Central memory CD8-positive, alpha-beta T cell (primary cell): ENCODE results near the gene RPE65.
"Not testable (repeated sequence)": the region's sequence is repeated elsewhere in the genome, so short reads cannot be mapped to it uniquely, and the experiment has no call there.

Experiments used
- ATAC-seq: fragments of 150-1000 bp; cut with Tn5 transposase; replicated peaks from 2 replicates; pipeline ENCODE4 v1.10.0; 2022; ENCODE audit warnings: mild to moderate bottlenecking, moderate FRiP score, moderate number of reproducible peaks; ENCODE audit not compliant: poor library complexity, severe bottlenecking; ENCODE audit errors: extremely low read depth
- DNase-seq, 2 donors: peaks; one replicate each; pipeline ENCODE4 v3.0.0; 2021; ENCODE audit warnings: low spot score in 2 of 2
- H3K27ac Mint-ChIP-seq: one replicate; pipeline ENCODE4 v1.8.0; 2022; ENCODE audit warnings: low read depth, mild to moderate bottlenecking, moderate library complexity, mixed read lengths
- H3K27me3 Mint-ChIP-seq: one replicate; pipeline ENCODE4 v1.8.0; 2022; ENCODE audit warnings: mixed read lengths
- H3K36me3 Mint-ChIP-seq: one replicate; pipeline ENCODE4 v1.8.0; 2022; ENCODE audit warnings: mild to moderate bottlenecking, moderate library complexity, mixed read lengths; ENCODE audit not compliant: insufficient read depth
- H3K4me1 Mint-ChIP-seq: one replicate; pipeline ENCODE4 v1.8.0; 2022; ENCODE audit warnings: mixed read lengths
- H3K4me3 Mint-ChIP-seq: one replicate; pipeline ENCODE4 v1.8.0; 2022; ENCODE audit warnings: mild to moderate bottlenecking, moderate library complexity, mixed read lengths
- H3K9me3 Mint-ChIP-seq: one replicate; pipeline ENCODE4 v1.8.0; 2022; ENCODE audit warnings: mixed read lengths

Gene RPE65

DNA sequence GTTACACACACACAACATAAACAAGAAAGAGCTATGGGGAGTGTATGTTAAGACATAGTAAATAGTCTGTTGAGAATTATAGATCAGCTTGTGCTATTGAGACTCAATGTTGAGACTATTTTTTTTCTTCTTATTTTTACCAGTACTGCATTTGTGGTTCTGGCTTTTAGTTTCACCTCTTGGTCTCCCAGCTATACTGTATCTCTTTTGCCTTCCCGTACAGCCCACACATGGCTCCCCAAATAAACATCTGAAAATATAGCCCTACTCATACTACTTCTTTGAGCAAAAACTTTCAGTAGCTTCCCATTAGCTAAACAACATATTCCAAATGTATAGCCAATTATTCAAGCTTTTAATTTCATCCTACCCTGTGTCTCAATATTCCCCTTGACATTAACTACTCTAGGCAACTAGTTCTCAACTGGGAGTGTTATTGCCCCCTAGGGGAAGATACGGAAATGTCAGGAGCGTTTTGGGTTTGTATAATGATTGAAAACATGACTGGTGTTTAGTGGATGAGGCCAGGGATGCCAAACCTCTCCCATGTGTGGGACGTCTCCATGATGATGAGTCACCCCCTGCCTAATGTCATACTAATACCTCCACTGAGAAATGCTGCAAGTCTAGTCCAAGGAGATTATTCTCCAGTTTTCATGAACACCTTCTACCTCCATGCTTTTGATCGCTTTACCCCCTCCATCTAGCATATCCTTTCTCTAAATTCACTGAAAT is 6.8 kb downstream of the RPE65 start:
- Mint-ChIP-seq H3K9me3 (no peaks in the 10 kb centered on the region), H3K27ac (no peak overlapping the region)
- no peak for DNase-seq

GRCh38 chr1:68442006-68442405 is 7.7 kb downstream of the RPE65 start:
- Mint-ChIP-seq H3K4me1 (no peaks in the 10 kb centered on the region), H3K36me3 (no peaks in the 10 kb centered on the region), H3K4me3 (no peak overlapping the region), H3K9me3 (no peaks in the 10 kb centered on the region), H3K27ac (no peak overlapping the region), H3K27me3 (peaks cover 11% of the 10 kb centered on the region)
- DNase-seq (no peak), ATAC-seq (no peak)

More for the DNA sequence above, 6.8 kb downstream of the RPE65 start:
- no peak for ATAC-seq
- no peak overlapping the region for H3K4me3 Mint-ChIP-seq
- H3K27me3 Mint-ChIP-seq: peaks cover 12% of the 10 kb centered on the region
- H3K4me1 Mint-ChIP-seq: no peaks in the 10 kb centered on the region
- H3K36me3 Mint-ChIP-seq: no peaks in the 10 kb centered on the region

DNA sequence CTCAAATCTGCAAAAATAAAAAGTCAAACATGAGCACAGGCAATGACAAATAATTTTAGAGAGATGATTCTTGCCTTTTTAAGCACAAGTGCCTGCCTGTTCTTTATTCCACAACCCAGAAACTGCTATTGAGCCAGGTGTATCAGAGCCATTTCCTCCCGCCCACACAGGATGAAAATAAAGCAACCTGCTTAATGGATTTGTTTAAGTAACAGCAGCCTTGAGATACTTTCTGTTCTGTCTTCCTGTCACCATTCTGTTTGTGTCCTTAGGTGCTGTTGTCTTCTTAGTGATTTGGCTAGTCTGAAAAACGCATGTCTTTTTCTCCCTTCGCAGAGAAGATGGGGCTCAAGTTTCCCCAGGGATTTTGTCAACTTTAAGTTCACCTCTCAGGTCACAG is 11.4 kb downstream of the RPE65 start:
- Mint-ChIP-seq H3K4me1 (no peaks in the 10 kb centered on the region), H3K27ac (no peak overlapping the region), H3K27me3 (peaks cover 3% of the 10 kb centered on the region), H3K36me3 (no peaks in the 10 kb centered on the region), H3K9me3 (no peaks in the 10 kb centered on the region), H3K4me3 (no peak overlapping the region)
- DNase-seq (no peak), ATAC-seq (no peak)

DNA sequence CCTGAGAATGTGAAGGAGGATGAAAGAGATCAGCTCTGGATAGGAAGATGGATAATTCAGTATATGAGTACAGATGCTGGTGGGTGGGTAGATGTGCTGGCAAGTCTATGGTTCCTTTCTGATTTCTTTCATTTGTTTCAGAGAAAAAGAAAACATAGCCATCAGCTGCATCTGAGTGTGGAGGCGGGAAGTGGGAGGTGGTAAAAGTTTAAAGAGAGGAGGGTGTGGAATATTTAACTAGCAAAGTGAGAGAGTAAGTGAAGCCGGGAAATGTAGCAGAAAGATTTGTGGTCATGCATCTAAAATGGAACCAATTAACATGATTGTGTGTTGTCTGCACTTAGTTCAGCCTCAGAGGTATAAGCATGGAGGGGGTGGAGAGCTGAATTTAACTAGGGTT is 16.4 kb downstream of the RPE65 start:
- Mint-ChIP-seq H3K27ac (no peak overlapping the region), H3K36me3 (no peaks in the 10 kb centered on the region), H3K27me3 (no peaks in the 10 kb centered on the region), H3K9me3 (no peaks in the 10 kb centered on the region), H3K4me1 (no peaks in the 10 kb centered on the region), H3K4me3 (no peak overlapping the region)
- DNase-seq (no peak), ATAC-seq (no peak)

DNA sequence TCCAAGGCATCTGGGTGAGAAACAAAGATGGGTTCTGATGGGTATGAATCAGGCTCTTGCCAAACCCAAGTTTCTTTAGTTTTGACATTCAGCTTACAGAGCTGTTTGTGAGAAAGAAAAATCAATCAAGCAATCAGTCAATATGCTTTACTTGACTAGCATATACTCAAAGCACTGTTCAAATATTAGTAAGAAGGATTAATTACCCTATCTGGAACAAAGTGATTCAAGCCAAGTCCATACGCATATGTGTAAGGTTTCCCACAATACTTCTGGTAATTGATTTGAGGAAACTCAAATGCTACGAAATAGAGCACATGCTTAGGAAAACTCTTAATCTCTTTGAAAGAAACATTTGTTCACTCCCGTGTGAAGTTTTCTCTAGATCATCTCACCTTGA is 18.7 kb downstream of the RPE65 start:
- H3K27me3 Mint-ChIP-seq: no peaks in the 10 kb centered on the region
- H3K4me3 Mint-ChIP-seq: no peak overlapping the region
- no peak overlapping the region for H3K27ac Mint-ChIP-seq
- H3K36me3 Mint-ChIP-seq: no peaks in the 10 kb centered on the region
- ATAC-seq (no peak), DNase-seq (no peak)
- H3K4me1 Mint-ChIP-seq: no peaks in the 10 kb centered on the region
- H3K9me3 Mint-ChIP-seq: no peaks in the 10 kb centered on the region

DNA sequence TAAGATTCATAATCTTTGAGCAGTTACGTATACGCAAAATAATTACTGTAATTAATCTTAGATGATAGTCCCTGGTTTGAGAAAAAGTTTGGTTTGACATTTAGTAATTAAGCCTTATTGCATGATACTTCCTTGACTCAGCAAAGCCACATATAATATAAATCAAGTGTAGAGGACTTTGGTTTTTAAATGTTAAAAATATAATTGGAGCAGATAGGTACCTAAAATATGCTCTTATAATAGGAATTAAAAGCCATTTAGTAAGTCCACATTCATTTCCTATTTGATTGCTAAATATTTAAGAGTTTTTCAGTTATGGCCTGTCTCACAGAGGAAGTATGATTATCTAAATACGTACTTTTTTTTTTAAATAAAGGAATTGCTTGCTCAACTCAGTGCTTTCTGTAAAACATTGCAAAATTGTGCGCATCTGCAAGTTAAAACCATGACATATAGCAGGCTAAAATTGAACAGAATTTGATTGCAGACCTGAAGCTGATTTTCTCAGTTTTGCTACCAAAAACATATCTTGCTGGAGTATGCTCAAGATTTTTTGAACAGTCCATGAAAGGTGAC is 20.4 kb downstream of the RPE65 start:
- Mint-ChIP-seq H3K27ac (no peak overlapping the region), H3K4me1 (no peaks in the 10 kb centered on the region), H3K27me3 (no peaks in the 10 kb centered on the region)

DNA sequence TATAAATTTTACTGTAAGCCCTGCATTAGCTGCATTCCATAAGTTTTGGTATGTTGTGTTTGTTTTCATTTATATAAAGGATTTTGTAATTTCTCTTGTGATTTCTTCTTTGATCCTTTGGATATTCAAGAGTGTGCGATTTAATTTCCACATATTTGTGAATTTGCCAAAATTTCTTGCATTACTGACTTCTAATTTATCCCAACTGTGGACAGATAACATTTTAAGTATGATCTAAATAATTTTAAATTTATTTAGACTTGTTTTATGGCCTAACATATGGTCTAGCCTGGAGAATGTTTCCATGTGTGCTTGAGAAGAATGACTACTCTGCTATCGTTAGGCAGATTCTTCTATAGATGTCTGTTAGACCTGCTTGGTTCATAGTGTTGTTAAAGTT is 23.2 kb downstream of the RPE65 start:
- H3K4me3 Mint-ChIP-seq: no peak overlapping the region
- H3K27me3 Mint-ChIP-seq: no peaks in the 10 kb centered on the region
- H3K4me1 Mint-ChIP-seq: no peaks in the 10 kb centered on the region
- no peaks in the 10 kb centered on the region for H3K36me3 Mint-ChIP-seq
- ATAC-seq: no peak
- H3K27ac Mint-ChIP-seq: no peak overlapping the region
- H3K9me3 Mint-ChIP-seq: peaks cover 6% of the 10 kb centered on the region
- DNase-seq: no peak

More for the DNA sequence above, 20.4 kb downstream of the RPE65 start:
- no peak for DNase-seq
- no peaks in the 10 kb centered on the region for H3K36me3 Mint-ChIP-seq
- no peak overlapping the region for H3K4me3 Mint-ChIP-seq
- no peak for ATAC-seq
- H3K9me3 Mint-ChIP-seq: no peaks in the 10 kb centered on the region

GRCh38 chr1:68421350-68421749 is 28.4 kb downstream of the RPE65 start:
- Mint-ChIP-seq H3K4me3 (no peak overlapping the region), H3K4me1 (no peaks in the 10 kb centered on the region), H3K27me3 (no peaks in the 10 kb centered on the region), H3K9me3 (peaks cover 6% of the 10 kb centered on the region), H3K36me3 (no peaks in the 10 kb centered on the region), H3K27ac (no peak overlapping the region)
- DNase-seq (no peak), ATAC-seq (no peak)

DNA sequence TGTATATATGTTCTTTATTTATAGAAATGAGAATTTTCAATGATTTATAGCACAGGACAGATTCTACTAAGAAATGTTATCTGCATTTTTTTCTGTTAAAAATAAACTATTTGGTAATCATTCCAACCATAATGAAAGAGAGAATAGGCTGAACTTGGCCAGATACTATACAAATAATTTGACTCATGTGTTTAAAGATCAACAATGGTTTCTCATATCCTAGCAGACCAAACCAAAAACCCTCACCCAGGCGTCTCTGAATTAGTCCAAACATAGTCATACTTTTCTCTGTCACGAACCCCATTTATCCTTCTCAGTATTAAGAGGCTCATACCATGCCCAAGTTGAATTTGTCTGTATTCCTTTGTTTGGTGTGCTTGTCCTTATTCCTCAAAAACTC is 40.3 kb downstream of the RPE65 start:
- H3K4me3 Mint-ChIP-seq: no peak overlapping the region
- no peaks in the 10 kb centered on the region for H3K9me3 Mint-ChIP-seq
- H3K27me3 Mint-ChIP-seq: no peaks in the 10 kb centered on the region
- H3K36me3 Mint-ChIP-seq: no peaks in the 10 kb centered on the region
- DNase-seq: no peak
- no peaks in the 10 kb centered on the region for H3K4me1 Mint-ChIP-seq
- ATAC-seq: no peak
- H3K27ac Mint-ChIP-seq: no peak overlapping the region

DNA sequence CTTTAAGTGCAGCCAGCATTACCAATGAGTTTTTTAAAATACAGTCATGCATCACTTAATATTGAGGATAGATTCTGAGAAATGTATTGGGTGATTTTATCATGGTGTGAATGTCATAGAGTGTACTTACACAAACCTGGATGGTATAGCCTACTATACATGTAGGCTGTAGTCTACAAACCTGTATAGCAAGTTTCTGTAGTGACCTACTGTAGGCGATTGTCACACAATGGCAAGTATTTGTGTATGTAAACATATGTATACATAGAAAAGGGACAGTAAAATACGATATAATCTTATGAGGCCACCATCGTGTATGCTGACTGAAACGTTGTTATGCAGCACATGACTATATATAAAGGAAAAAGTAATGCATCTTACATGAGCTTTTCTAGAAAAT is 48.2 kb downstream of the RPE65 start:
- ATAC-seq (no peak), DNase-seq (no peak)
- no peaks in the 10 kb centered on the region for H3K9me3 Mint-ChIP-seq
- H3K27me3 Mint-ChIP-seq: no peaks in the 10 kb centered on the region
- no peak overlapping the region for H3K4me3 Mint-ChIP-seq
- no peak overlapping the region for H3K27ac Mint-ChIP-seq
- no peaks in the 10 kb centered on the region for H3K36me3 Mint-ChIP-seq
- H3K4me1 Mint-ChIP-seq: no peaks in the 10 kb centered on the region

- H3K4me1 Mint-ChIP-seq, H3K27me3 Mint-ChIP-seq, DNase-seq, H3K36me3 Mint-ChIP-seq, H3K27ac Mint-ChIP-seq, H3K4me3 Mint-ChIP-seq, H3K9me3 Mint-ChIP-seq, ATAC-seq: not testable (repeated sequence)
Measured at GRCh38 chr1:68395575-68395974, 54.2 kb downstream of the RPE65 start.

DNA sequence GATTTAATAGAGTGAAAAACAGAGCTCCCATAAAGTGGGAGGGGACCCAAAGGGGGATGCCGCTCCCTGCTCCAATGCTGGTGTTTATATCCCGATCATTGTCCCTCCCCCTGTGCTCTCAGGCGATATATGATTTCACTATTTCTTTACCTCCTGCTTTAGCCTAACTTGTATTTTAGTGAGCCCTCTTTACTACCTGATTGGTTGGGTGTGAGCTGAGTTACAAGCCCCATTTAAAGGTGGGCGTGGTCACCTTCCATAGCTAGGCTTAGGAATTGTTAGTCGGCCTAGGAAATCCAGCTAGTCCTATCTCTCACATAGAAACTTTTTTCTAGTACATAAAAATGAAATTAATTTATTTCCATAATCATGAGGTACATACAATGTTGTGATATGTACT is 57.3 kb downstream of the RPE65 start:
- not testable (repeated sequence) for H3K4me1 Mint-ChIP-seq, H3K27me3 Mint-ChIP-seq, H3K36me3 Mint-ChIP-seq, H3K4me3 Mint-ChIP-seq, DNase-seq, ATAC-seq, H3K27ac Mint-ChIP-seq
- H3K9me3 Mint-ChIP-seq: peaks cover 18% of the 10 kb centered on the region

DNA sequence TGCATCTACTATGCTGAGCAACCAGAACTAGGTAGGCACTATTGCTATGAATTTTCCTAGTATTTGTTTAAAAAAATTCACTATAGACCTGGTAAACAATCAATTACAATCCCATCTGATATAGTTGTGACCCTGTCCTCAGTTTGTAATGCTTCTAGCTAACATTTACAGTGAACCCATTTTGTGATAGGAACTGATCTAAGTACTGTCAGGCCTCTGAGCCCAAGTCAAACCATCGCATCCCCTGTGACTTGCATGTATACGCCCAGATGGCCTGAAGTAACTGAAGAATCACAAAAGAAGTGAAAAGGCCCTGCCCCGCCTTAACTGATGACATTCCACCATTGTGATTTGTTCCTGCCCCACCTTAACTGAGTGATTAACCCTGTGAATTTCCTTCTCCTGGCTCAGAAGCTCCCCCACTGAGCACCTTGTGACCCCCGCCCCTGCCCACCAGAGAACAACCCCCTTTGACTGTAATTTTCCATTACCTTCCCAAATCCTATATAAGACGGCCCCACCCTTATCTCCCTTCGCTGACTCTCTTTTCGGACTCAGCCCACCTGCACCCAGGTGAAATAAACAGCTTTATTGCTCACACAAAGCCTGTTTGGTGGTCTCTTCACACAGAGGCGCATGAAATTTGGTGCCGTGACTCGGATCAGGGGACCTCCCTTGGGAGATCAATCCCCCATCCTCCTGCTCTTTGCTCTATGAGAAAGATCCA is 63.8 kb downstream of the RPE65 start:
- not testable (repeated sequence) for DNase-seq, H3K27ac Mint-ChIP-seq, H3K4me1 Mint-ChIP-seq, H3K36me3 Mint-ChIP-seq, ATAC-seq, H3K4me3 Mint-ChIP-seq
- H3K27me3 Mint-ChIP-seq: peaks cover 16% of the 10 kb centered on the region
- peaks cover 19% of the 10 kb centered on the region for H3K9me3 Mint-ChIP-seq
